ENCODE data around the gene FHIT.

DNA sequence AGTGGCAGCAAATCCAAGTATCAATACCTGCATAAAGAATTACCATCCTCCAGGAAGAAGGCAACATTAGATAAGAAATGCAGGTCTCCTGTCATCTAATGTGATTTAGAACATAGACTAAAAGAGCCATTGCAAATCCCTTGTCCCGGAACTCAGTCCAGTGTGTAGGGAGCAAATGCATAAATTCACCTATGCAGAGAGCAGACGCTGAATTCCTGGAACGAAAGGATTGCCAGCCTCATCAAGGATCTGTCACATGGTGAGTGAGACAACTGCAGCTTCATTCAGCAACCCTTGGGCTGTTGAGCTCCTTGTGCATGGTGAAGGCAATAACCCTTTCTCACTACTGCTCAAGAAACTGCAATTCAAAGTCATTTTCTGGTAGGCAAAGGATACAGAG, 1504.7 kb downstream of the FHIT start:
- TF ChIP-seq EZH2 (IDR thresholded peaks at IDR 0.05) = no peak
- TF ChIP-seq, protein P1, sequence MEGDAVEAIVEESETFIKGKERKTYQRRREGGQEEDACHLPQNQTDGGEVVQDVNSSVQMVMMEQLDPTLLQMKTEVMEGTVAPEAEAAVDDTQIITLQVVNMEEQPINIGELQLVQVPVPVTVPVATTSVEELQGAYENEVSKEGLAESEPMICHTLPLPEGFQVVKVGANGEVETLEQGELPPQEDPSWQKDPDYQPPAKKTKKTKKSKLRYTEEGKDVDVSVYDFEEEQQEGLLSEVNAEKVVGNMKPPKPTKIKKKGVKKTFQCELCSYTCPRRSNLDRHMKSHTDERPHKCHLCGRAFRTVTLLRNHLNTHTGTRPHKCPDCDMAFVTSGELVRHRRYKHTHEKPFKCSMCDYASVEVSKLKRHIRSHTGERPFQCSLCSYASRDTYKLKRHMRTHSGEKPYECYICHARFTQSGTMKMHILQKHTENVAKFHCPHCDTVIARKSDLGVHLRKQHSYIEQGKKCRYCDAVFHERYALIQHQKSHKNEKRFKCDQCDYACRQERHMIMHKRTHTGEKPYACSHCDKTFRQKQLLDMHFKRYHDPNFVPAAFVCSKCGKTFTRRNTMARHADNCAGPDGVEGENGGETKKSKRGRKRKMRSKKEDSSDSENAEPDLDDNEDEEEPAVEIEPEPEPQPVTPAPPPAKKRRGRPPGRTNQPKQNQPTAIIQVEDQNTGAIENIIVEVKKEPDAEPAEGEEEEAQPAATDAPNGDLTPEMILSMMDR (IDR thresholded peaks at IDR 0.05) = no peak

Data from neural progenitor cell (in vitro differentiated cells).